HG02970 (cell line): Measurements from ENCODE around the gene SLC3A2.
"Not testable (repeated sequence)": the region's sequence is repeated elsewhere in the genome, so short reads cannot be mapped to it uniquely, and the experiment has no call there.

Experiments used
- ATAC-seq: cut with Tn5 transposase; IDR thresholded peaks from one replicate; pipeline ENCODE4 v1.9.1; 2021; ENCODE audit warnings: mild to moderate bottlenecking, moderate library complexity, moderate number of reproducible peaks; ENCODE audit not compliant: unreplicated experiment, low FRiP score

The SLC3A2 gene

DNA sequence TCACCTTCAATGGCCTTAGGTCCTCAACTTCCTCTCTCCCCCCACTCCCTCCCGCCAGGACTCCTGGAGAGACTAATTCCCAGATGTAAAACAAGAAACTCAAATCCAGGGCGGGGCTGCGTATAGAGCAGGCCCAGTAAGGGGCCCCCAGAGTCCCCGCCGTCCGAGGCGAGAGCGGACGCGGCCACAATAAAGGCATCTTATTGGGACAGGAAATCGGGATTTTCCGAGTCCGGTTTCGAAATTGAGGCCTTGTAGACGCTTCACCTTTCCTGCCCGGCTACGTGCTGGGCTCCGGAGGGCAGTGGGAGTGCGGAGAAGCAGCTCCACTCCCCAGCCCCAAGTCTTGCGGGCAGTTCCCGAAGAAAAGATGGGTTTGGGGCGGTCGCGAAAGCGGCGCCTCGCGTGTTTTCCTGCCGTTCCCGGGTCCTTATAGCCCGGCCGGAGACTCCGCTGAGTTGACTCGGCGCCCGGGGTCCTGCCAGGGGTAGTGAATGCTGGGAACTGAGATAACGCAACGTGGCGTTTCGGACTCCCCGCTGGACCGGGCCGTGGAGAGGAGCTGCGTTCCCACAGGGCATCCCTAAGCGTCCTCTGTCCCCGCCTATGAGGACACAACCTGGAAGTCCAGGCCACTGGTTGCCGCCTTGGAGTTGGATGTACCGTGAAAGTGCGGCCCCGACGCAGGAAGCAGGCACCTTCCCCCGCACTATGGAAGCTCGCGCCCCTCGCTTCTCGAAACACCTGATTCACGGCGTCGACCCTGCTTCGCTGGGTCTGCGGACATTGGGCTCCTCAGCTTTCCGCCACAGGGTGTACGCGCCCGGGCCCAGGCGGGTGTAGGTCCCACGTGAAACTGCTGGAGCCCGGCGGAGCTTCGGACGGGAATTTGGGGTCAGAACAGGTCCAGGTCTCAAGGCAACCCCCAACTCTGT is 45.3 kb downstream of the SLC3A2 start:
- ATAC-seq, result no peak

GRCh38 chr11:62926680-62927455 is 46.2 kb downstream of the SLC3A2 start:
- no peak for ATAC-seq

- no peak for ATAC-seq
Observed at GRCh38 chr11:62928011-62928410, 47.3 kb downstream of the SLC3A2 start.

DNA sequence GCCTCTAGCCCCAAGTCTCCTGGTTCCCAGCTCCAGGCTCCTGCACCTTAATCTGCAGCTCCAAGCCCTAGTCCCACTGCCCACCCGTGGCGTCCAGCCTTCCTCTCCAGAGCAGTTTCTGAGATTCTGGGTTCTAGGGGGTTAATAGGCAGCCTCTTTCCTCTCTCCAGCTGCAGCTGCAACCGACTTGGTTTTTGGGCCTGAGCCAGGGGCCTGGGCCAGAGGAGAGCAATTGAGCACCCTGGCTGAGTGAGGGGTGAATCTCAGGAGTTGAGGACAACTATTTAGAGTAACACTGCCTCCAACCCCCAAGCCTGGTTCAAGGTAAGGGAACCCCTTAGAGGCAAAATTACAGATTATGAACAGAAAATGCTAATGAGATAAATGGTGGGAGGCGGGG is 49.5 kb downstream of the SLC3A2 start:
- ATAC-seq, result no peak

DNA sequence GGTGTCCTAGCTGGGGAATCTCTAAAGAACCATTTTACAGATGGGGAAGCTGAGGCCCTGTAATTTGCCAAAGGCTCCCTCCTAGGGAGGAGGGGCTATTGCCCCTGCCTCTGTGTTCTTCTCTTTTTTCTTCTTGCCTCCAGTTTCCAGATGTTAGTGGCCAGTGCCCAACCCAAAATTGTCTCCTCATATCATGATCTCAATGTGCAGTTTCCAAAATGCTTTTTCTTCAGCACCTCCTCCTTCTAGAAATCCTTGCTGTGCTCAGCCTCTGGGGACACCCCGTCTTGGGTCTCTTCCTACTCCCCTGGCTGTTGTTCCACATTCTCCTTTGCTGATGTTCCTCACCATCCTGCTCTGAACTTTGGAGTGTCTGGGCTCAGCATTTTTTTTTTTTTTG is 50.0 kb downstream of the SLC3A2 start:
- no peak for ATAC-seq

GRCh38 chr11:62931499-62932278 is 51.0 kb downstream of the SLC3A2 start:
- no peak for ATAC-seq

GRCh38 chr11:62933285-62933684 is 52.6 kb downstream of the SLC3A2 start:
- no peak for ATAC-seq

GRCh38 chr11:62933750-62934495 is 53.2 kb downstream of the SLC3A2 start:
- ATAC-seq, result no peak

GRCh38 chr11:62934496-62934785 is 53.7 kb downstream of the SLC3A2 start:
- ATAC-seq, result no peak

GRCh38 chr11:62937528-62937927 is 56.8 kb downstream of the SLC3A2 start:
- not testable (repeated sequence) for ATAC-seq
